GM12875 (cell line): Measurements from ENCODE around the gene CYP11A1.

Experiments
- H3K4me3 ChIP-seq: one replicate; pipeline ENCODE4 v1.5.1; 2011; ENCODE audit warnings: low read depth, low read length, control low read depth
- CTCF ChIP-seq: IDR thresholded peaks from 2 replicates; pipeline ENCODE4 v1.5.1; 2011; ENCODE audit warnings: low read depth, mild to moderate bottlenecking, control low read depth, inconsistent platforms, low read length, moderate library complexity, borderline replicate concordance; ENCODE audit not compliant: insufficient read depth

CYP11A1 gene

DNA sequence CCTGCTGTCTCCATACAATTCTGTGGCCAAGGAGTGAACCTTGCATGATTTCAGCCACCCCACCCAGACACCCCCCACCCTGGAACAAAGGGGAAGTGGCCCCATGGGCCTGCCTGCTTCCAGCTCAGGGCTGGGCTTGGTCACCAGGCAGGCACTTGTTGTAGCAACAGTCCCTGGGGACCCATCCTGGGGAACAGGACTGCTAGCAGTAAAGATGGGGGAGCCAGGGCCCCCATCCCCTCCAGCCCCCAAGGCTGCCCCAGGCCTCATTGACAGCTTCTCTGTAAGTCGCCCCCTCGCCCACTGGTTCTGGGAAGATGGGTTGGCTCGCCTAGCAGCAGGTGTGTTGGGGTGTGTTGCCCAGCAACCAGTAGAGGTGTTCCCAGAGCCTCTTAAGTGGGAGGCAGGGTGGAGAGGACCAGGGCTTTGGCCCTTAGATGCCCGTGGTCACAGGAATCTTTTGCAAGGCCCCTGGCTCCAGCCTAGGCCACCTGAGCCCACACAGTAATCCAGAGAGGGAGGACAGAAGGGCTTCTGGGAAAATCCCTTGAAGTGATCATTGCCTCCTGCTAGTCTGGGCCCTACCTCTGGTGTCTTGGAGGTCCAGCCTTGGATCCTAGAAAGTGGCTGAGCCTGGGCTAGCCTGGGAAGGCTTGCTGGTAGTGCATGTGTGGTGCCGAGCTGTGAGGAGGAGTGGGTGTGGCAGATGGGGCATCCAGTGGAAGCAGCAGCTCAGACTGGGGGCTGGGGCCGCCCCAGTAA, 48.9 kb downstream of the CYP11A1 start:
- TF ChIP-seq CTCF: no peak
- H3K4me3 ChIP-seq: no peak overlapping the region

DNA sequence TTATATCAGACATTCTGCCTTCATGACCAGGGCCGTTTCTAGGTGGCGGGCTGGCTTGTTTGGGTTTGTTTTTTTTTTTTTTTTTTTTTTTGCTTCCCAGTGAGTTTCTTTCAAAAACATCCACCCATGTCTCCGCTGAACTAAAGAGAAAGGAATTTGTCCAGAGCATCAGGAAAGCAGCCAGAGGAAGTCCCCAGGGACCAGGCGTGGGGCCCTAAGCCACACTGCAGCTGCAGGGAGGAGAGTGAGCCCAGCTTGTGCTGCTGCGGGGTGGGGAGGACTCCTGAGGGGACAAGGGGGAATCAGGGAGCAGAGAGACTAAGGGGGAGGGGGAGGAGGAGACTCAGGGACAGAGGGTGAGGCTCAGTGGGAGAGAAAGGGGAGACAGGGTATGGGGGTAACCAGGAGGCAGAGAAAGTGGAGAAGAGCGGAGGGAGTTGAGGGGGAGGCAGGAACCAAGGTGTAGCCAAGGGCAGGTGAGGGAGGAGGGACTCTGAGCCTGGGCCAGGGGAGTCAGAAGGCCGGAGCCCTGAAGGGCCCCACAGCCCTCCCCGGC, 49.5 kb downstream of the CYP11A1 start:
- H3K4me3 ChIP-seq: no peak overlapping the region
- TF ChIP-seq CTCF: no peak

DNA sequence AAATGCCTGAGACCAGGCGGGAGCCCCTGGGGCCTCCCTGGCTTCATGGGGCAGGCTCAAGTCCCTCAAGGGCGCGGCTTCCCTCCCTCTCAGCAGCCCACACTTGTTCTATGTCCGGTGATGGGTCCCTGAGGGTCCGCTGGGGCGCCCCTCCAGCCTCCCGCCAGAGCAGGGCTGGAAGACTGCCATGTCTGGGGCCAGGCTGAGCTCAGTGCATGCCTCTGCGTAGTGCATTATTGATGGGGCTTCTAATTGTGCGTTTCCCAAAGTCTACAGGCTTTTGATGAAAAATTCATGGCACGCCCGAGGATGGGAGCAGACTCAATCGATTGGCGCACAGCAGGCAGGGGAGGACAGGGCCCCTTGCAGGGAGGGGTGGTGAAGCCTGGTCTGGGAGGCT, 51.3 kb downstream of the CYP11A1 start:
- H3K4me3 ChIP-seq: no peak overlapping the region
- no peak for TF ChIP-seq CTCF

DNA sequence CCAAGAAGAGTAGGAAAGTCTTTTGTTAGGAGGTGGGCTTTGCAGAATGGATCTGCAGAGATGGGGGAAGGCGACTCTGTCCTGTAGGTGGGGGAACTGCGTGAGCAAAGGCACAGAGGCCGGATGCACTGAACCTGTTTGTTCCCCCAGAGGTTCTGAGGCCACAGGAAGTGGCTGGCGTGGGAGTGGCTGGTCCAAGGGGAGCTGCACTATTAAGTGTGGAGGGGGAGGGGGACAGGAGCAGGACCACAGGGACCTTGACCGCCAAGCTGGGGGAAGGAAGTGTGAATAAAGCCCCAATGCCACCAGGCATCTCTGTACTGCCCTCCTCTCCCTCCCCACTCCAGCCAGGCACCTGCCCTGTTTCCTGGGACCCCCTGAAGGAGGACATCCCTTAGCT, 51.8 kb downstream of the CYP11A1 start:
- no peak overlapping the region for H3K4me3 ChIP-seq
- no peak for TF ChIP-seq CTCF

- no peak overlapping the region for H3K4me3 ChIP-seq
- no peak for TF ChIP-seq CTCF
Observed at GRCh38 chr15:74314795-74315438, 52.5 kb downstream of the CYP11A1 start.

DNA sequence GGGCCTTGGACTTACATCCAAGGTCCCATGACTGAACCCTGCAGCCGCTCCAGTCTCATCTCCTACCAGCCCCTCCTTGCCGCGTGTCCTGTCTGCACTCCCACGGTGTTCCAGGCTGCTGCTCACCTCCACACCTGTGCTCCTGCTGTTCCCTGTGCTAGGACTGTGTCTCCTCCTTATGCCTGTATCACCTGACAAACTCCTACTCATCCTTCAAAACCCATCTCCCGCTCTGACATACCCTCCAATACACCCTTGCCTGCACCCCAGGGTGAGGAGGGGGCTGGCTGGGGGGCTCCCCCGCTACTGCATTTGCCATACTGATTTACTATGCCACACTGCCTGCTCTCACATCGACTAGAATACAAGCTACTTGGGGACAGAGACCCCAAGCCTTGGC, 53.6 kb downstream of the CYP11A1 start:
- TF ChIP-seq CTCF: no peak
- no peak overlapping the region for H3K4me3 ChIP-seq
